Chondrocyte (in vitro differentiated cells): Measurements from ENCODE around the gene ATP11A. TPM values are rescaled to one million over a fixed set of nuclear protein-coding genes. Genes with fewer than 3 reads are reported as not detected.

ENCODE experiments used
- DNase-seq: peaks from one replicate; pipeline ENCODE4 v3.0.0; 2021; ENCODE audit warnings: mixed read lengths, low spot score
- H3K27ac Mint-ChIP-seq: one replicate; pipeline ENCODE4 v1.8.0; 2021; ENCODE audit warnings: mild to moderate bottlenecking, moderate library complexity, mixed read lengths; ENCODE audit not compliant: unreplicated experiment
- H3K27me3 Mint-ChIP-seq: 2 replicates; pipeline ENCODE4 v1.8.0; 2021; ENCODE audit warnings: low read depth, mixed read lengths
- H3K36me3 Mint-ChIP-seq: 2 replicates; pipeline ENCODE4 v1.8.0; 2021; ENCODE audit warnings: low read depth, mixed read lengths
- H3K4me1 Mint-ChIP-seq: 2 replicates; pipeline ENCODE4 v1.8.0; 2021; ENCODE audit warnings: low read depth, mild to moderate bottlenecking, mixed read lengths
- H3K4me3 Mint-ChIP-seq: one replicate; pipeline ENCODE4 v1.8.0; 2021; ENCODE audit warnings: mild to moderate bottlenecking, moderate library complexity, mixed read lengths; ENCODE audit not compliant: unreplicated experiment
- H3K9me3 Mint-ChIP-seq: 2 replicates; pipeline ENCODE4 v1.8.0; 2021; ENCODE audit warnings: low read depth, mixed read lengths
- total RNA-seq: library from RNA; stranded (reverse); gene quantifications from 3 replicates; pipeline ENCODE4 v1.2.1, GENCODE V29; 2021
- TF ChIP-seq, protein P1 (sequence below): fragments of 200-600 bp; sonication (generic); IDR thresholded peaks from 2 replicates; pipeline ENCODE4 v1.5.0; 2021; ENCODE audit warnings: antibody characterized with exemption, mild to moderate bottlenecking, moderate library complexity

The ATP11A gene
- total RNA-seq, 1 donor from 2014 or later, result 13.1 TPM

DNA sequence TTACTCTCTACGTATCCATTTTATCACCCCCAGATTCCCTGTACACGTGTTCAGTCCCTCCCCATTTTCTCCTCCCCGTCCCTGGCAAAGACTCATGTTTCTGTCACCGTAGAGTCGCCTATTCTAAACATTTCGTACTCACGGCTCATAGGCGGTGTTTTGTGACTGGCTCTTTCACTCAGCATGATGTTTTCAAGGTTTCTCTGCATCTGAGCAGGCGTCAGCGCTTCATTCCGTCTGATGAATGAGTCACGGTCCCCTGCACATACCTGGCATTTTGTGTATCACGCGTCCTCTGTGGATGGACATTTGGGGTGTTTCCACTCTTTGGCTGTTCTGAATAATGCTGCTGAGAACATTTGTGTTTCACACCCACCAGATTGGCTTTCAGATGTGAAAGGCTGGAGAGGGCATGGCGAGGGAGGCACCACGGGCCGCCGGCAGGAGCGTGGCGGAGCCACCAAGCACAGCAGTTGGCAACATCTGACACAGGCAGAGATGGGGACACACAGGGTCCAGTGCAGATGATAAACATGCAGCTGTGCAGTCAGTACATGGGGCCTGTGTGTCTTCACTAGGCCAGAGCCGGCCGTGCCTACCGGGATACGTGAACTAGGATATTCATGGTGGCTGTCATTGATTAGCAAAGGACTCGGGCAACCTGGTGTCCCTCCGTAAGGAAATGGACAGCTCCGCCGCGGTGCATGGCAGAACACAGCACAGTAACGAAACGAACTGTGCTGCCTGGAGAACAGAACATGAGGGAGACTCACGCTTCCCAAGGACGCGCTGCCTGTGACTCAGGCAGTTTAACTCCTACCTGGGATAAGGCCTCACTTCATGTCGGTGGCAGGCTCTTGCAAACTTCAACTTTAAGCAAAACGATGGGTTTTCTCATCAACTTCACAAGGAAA lies 117.2 kb downstream of the ATP11A start:
- Mint-ChIP-seq H3K36me3 (peaks cover 7% of the 10 kb centered on the region), H3K27ac (no peak overlapping the region), H3K4me1 (no peaks in the 10 kb centered on the region), H3K9me3 (no peaks in the 10 kb centered on the region), H3K27me3 (no peaks in the 10 kb centered on the region), H3K4me3 (no peak overlapping the region)
- TF ChIP-seq, protein P1, sequence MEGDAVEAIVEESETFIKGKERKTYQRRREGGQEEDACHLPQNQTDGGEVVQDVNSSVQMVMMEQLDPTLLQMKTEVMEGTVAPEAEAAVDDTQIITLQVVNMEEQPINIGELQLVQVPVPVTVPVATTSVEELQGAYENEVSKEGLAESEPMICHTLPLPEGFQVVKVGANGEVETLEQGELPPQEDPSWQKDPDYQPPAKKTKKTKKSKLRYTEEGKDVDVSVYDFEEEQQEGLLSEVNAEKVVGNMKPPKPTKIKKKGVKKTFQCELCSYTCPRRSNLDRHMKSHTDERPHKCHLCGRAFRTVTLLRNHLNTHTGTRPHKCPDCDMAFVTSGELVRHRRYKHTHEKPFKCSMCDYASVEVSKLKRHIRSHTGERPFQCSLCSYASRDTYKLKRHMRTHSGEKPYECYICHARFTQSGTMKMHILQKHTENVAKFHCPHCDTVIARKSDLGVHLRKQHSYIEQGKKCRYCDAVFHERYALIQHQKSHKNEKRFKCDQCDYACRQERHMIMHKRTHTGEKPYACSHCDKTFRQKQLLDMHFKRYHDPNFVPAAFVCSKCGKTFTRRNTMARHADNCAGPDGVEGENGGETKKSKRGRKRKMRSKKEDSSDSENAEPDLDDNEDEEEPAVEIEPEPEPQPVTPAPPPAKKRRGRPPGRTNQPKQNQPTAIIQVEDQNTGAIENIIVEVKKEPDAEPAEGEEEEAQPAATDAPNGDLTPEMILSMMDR, result no peak
- DNase-seq, result no peak

DNA sequence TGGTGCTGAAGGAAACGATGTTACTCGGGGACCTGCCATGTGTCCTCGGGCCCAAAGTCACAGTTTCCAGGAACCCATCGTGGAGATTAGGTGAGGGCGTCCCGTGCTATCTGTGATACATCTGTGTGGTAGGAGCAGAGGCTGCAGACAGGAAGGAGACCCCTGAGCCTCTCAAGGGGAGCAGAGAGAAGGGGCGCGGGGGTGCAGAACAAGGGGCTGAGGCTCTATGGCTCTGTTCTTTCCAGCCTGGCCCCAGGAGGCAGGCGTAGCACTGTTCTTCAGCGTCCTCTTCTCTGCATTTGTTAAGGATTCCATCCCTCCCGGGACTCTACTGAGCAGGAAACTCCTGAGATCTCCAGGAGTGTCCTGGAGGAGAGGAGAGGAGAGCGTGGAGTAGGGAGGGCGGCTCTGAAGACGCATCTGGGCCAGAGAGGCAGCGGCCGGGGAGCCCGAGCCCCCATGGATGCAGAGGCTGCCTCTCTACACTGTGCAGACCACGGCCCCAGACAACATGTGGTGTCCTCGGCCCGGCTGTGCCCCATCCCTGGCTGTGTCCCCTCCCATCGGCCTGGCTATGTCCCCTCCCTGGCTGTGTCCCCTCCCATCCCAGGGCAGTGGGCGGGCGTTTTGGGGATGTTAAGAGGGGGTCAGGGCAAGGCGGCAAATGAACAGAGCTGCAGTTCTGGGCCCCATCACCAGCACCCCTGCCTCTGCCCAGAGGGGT lies 118.0 kb downstream of the ATP11A start:
- H3K4me3 Mint-ChIP-seq, result no peak overlapping the region
- H3K4me1 Mint-ChIP-seq, result no peaks in the 10 kb centered on the region
- DNase-seq, result no peak
- no peak overlapping the region for H3K27ac Mint-ChIP-seq
- H3K36me3 Mint-ChIP-seq, result peaks cover 7% of the 10 kb centered on the region
- no peaks in the 10 kb centered on the region for H3K27me3 Mint-ChIP-seq
- TF ChIP-seq, protein P1, result no peak
- H3K9me3 Mint-ChIP-seq, result no peaks in the 10 kb centered on the region

DNA sequence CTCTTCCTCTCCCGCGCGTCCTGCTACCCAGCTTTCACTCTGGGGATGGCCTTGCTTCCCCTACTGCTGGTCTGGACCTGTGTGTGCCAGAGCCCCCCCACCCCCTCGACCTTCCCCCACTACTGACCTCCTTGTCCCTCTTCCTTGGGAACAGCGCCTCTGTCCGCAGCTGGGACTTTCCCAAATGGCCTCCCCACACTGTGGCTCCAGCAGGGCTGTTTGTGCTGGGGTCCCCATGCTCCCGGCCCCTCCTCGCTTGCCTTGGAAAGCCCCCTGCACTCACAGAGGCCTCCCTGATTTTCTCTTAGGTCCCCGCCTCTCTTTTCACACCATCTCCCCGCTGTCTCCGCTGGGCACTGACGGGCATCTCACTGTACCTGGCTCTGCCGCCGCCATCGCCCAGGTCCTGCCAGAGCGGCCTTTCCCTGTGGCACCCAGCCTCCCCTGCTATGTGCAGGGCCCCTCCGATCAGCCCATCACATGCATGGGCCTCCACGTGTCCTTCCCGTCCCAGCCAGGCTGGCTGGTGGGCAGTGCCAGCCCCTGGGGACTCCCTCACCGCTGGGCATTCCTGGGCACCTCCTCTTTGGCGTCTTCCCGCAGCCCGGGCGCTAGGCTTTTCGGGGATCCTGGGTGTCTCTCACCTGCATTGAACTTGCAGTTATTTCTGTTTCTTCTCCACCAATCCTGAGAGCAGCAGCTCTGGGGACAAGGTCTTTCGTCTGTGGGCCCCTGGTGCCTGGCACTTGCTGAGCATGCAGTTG lies 118.7 kb downstream of the ATP11A start:
- Mint-ChIP-seq H3K36me3 (peaks cover 9% of the 10 kb centered on the region), H3K27ac (no peak overlapping the region), H3K4me3 (no peak overlapping the region), H3K27me3 (no peaks in the 10 kb centered on the region), H3K9me3 (no peaks in the 10 kb centered on the region), H3K4me1 (no peaks in the 10 kb centered on the region)
- TF ChIP-seq, protein P1, result no peak
- DNase-seq, result no peak

DNA sequence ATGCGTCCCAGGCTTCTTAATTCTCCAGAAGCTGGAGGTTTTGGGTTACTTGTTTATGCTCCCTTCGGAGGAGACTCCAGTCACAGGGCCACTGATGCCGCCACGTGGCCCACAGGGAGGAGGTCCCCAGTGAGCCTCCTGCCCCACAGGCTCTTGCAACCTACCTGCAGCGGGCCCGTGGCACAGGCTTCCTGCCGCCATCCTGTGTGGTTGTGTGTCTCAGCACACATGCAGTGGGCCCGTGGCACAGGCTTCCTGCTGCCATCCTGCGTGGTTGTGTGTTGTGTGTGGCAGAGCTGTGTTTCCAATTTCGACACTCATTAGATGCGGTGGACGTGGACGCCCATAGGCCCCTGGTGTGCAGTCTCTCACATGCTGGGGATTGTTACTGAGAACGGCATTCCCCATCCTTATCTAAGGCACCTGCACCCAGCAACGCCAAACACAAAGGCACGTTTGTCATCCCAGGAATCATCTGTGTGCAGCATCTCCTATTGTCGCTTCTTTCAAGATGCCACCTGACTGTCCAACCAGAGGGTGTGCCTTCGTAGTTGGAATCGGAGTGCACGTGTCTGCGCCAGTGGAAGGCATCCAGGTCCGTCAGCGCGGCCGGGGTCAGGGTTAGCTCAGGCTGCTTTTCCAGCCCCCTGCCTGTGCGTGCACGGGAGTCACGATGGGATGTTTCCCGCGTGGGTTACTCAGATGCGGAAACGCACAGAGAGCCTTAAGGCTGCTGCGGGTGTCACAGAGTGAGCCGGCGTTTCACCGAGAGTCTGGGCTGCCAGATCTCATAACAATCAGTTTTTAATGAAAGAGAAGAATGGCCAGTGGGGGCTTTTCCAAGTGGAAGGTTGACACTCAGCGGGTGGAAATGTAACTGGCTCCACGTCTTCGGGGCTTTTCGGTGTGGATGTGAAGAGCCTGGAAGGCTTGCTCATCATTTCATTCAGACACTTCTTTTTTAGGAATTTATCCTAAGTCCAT lies 119.8 kb downstream of the ATP11A start:
- DNase-seq, result no peak
- Mint-ChIP-seq H3K36me3 (peaks cover 9% of the 10 kb centered on the region), H3K4me3 (no peak overlapping the region), H3K4me1 (no peaks in the 10 kb centered on the region), H3K27ac (no peak overlapping the region), H3K9me3 (no peaks in the 10 kb centered on the region), H3K27me3 (no peaks in the 10 kb centered on the region)
- TF ChIP-seq, protein P1, result no peak
